ENCODE measurements around the gene LANCL2.
A peak's percentile ranks its signal among the peaks of the same experiment; 100 is the strongest.

DNA sequence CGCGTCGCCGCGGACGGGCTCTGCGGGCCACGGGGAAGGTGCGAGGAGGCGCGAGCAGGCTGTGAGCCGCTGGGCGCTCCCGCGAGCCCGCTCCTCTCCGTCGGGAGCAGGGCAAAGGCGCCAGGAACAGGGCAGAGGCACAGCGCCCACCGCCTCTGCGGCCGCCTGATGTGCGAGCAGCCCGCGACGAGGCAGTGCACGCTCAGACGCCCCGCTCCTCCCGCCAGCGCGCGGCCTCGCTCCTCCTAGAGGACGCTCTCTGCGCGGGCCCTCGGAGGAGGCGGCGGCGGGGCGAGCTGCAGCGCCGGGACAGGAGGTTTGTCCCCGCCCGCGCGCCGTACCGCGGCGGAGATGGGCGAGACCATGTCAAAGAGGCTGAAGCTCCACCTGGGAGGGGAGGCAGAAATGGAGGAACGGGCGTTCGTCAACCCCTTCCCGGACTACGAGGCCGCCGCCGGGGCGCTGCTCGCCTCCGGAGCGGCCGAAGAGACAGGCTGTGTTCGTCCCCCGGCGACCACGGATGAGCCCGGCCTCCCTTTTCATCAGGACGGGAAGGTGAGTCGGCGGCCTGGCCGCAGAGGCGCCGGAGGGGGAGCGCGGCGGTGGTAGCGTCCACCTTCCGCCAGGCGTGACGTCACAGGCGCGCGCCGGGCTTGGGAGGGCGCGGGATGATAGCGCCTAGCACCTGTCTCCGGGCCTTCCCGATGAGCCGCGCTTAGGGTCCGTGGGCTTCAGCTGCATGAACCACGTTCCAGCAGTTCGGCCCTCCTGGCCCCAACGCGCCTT is 731 bp downstream of the LANCL2 start:
- TF ChIP-seq BHLHE40 (IDR thresholded peaks at IDR 0.05; ENCODE audit: low read length) (peak; percentile 80), YBX1 (IDR thresholded peaks at IDR 0.05) (no peak), ZBTB17 (CRISPR knock-in tag; IDR thresholded peaks at IDR 0.05) (peak; percentile 6; the same call in 1 of the 2 replicates), ZNF639 (CRISPR knock-in tag; conservative IDR thresholded peaks at IDR 0.05 in 1 of 2, IDR thresholded peaks at IDR 0.05 in 1 of 2) (peak in 1 of 2 experiments; percentile 97; a peak in 2 of 4 replicates), MYC (IDR thresholded peaks at IDR 0.05; ENCODE audit: low read depth, low read length) (peak; percentile 40; the same call in 1 of the 2 replicates), MYC (CRISPR knock-in tag; IDR thresholded peaks at IDR 0.05; ENCODE audit: borderline replicate concordance, low read depth) (peak; percentile 81; the same call in 1 of the 2 replicates), ZBTB1 (CRISPR knock-in tag; IDR thresholded peaks at IDR 0.05; ENCODE audit: borderline replicate concordance, low read depth) (peak; percentile 50; the same call in 1 of the 2 replicates), ZFP30 (CRISPR knock-in tag; IDR thresholded peaks at IDR 0.05; ENCODE audit: borderline replicate concordance) (no peak), ZNF324 (CRISPR knock-in tag; IDR thresholded peaks at IDR 0.05) (no peak), ZNF184 (CRISPR knock-in tag; IDR thresholded peaks at IDR 0.05) (no peak), POLR2A (conservative IDR thresholded peaks at IDR 0.05) (peak; percentile 91), CHD4 (IDR thresholded peaks at IDR 0.05; ENCODE audit: insufficient read depth, insufficient replicate concordance, low read depth, low read length, poor library complexity, severe bottlenecking) (no peak), ZNF12 (CRISPR knock-in tag; IDR thresholded peaks at IDR 0.05) (no peak; the same call in 1 of the 2 replicates)
- TF ChIP-seq, protein P1, sequence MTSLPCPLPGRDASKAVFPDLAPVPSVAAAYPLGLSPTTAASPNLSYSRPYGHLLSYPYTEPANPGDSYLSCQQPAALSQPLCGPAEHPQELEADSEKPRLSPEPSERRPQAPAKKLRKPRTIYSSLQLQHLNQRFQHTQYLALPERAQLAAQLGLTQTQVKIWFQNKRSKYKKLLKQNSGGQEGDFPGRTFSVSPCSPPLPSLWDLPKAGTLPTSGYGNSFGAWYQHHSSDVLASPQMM (CRISPR knock-in tag; IDR thresholded peaks at IDR 0.05): no peak
